ENCODE results near the gene CD28. TPM values are rescaled to one million over a fixed set of nuclear protein-coding genes. Genes with fewer than 3 reads are reported as not detected.

The CD28 gene
- total and polyA plus RNA-seq, 10 of the 15 experiments (the other 5 are each of a cell fraction or from before 2014, with no cell fraction given) = 0.03 to 0.23 (median 0.04) TPM; not detected in 7

DNA sequence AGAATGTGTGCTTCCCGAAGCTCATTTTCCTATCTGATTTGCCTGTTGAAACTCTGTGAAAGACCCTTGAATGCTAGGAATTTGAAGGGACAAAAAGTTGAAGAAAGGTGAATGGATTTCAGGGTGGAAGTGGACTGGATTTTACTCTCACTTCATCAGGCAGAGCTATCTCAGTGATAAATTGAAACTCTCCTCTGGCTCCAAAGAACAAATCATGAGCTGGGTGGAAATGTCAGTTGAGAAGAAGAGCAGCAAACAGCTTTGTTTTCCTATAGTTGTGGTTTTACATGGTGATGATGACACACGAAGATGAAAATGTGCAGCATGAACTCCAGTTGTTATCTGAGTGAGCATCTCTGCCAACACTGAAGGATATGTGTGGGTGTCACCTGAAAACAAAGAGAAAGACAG, 34.4 kb downstream of the CD28 start:
- Histone ChIP-seq H3K9ac (ENCODE audit: control insufficient read depth, insufficient read depth, low read length) (no peak overlapping the region), H3K27me3 (replicated peaks in 1 of 2; ENCODE audit: control insufficient read depth in 2 of 2, insufficient read depth in 2 of 2, low read length in 1 of 2) (no peaks in the 10 kb centered on the region; a peak in 1 of 4 replicates), H3K4me1 (ENCODE audit: control insufficient read depth, insufficient read depth, low read length) (no peaks in the 10 kb centered on the region), H3K9me3 (replicated peaks; ENCODE audit: control insufficient read depth, insufficient read depth, low read length) (no peaks in the 10 kb centered on the region), H2AFZ (ENCODE audit: control insufficient read depth, low read depth, low read length) (no peak overlapping the region), H3K27ac (ENCODE audit: control insufficient read depth, insufficient read depth) (no peak overlapping the region), H3K36me3 (ENCODE audit: control insufficient read depth in 2 of 2, insufficient read depth in 2 of 2, low read length in 1 of 2) (no peaks in the 10 kb centered on the region), H3K79me2 (ENCODE audit: control insufficient read depth, insufficient read depth, low read length) (no peaks in the 10 kb centered on the region), H4K20me1 (ENCODE audit: control insufficient read depth, insufficient read depth) (no peaks in the 10 kb centered on the region), H3K4me3 (no peak overlapping the region), H3K4me2 (ENCODE audit: control insufficient read depth, insufficient read depth) (no peak overlapping the region)
- intact Hi-C loops (cut with micrococcal nuclease; ENCODE audit: unreplicated experiment) (no loop called here), in situ Hi-C loops (cut with MboI) (no loop called here)
- TF ChIP-seq ZZZ3 (IDR thresholded peaks at IDR 0.05; ENCODE audit: control insufficient read depth, insufficient read length, low read depth) (no peak), RUNX3 (IDR thresholded peaks at IDR 0.05; ENCODE audit: low read length) (0 out of 2 replicates have a peak, but pooled peaks have one; percentile 8)
- ChIA-PET CTCF (interaction anchor here (1.0 kb wide), 1 partner anchor 9 kb away, joined by 3 read pairs; no protein-coding TSS in a partner anchor), POLR2A (no interaction called here), SMC1A (ENCODE audit: uncharacterized antibody, unreplicated experiment) (interaction anchor here (2.0 kb wide), 1 partner anchor 21 kb away, joined by 5 read pairs; no protein-coding TSS in a partner anchor), RAD21 (ENCODE audit: unreplicated experiment) (interaction anchor here (1.2 kb wide), 1 partner anchor 73 kb away, joined by 5 read pairs; no protein-coding TSS in a partner anchor)
- WGBS (ENCODE audit: insufficient coverage, insufficient replicate concordance, low lambda C conversion rate, missing lambda C conversion rate) = 5% methylated on average over 2 of the region's 2 CpGs
- BruUV-seq (replicated peaks) = no TSS peak
- no peak for DNase-seq (ENCODE audit: low read depth, low spot score)
- FAIRE-seq = no peak
- ATAC-seq = no peak

DNA sequence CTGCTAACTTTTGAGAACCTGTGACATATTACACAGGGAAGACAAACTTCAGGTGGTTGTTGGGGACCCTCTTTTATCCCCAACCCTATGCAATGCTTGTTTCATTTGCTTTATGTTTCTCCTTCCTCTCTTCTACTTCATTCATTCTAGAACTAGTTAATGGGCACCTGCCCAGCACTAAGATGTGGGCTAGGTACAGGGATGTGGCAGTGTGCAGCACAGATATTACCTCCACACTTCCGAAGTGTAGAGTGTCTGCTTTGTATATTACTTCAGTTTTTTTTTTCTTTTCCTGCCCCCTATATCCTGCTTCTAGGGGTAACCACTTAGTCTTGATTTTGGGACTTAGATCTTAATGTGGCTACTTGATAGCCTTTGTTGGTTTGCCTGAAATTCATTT, 35.1 kb downstream of the CD28 start:
- Histone ChIP-seq H3K79me2 (ENCODE audit: control insufficient read depth, insufficient read depth, low read length) (no peaks in the 10 kb centered on the region), H3K9me3 (replicated peaks; ENCODE audit: control insufficient read depth, insufficient read depth, low read length) (no peaks in the 10 kb centered on the region), H3K4me3 (no peak overlapping the region), H4K20me1 (ENCODE audit: control insufficient read depth, insufficient read depth) (no peaks in the 10 kb centered on the region), H3K4me2 (ENCODE audit: control insufficient read depth, insufficient read depth) (no peak overlapping the region), H3K27ac (ENCODE audit: control insufficient read depth, insufficient read depth) (no peak overlapping the region), H3K9ac (ENCODE audit: control insufficient read depth, insufficient read depth, low read length) (no peak overlapping the region), H3K4me1 (ENCODE audit: control insufficient read depth, insufficient read depth, low read length) (no peaks in the 10 kb centered on the region), H3K36me3 (ENCODE audit: control insufficient read depth in 2 of 2, insufficient read depth in 2 of 2, low read length in 1 of 2) (no peaks in the 10 kb centered on the region), H2AFZ (ENCODE audit: control insufficient read depth, low read depth, low read length) (no peak overlapping the region), H3K27me3 (replicated peaks in 1 of 2; ENCODE audit: control insufficient read depth in 2 of 2, insufficient read depth in 2 of 2, low read length in 1 of 2) (no peaks in the 10 kb centered on the region; a peak in 1 of 4 replicates)
- TF ChIP-seq, protein P1, sequence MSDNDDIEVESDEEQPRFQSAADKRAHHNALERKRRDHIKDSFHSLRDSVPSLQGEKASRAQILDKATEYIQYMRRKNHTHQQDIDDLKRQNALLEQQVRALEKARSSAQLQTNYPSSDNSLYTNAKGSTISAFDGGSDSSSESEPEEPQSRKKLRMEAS (IDR thresholded peaks at IDR 0.05; ENCODE audit: low read depth, low read length) = no peak
- no peak for TF ChIP-seq CBX5 (IDR thresholded peaks at IDR 0.05; ENCODE audit: low read depth)
- no peak for TF ChIP-seq STAT3 (IDR thresholded peaks at IDR 0.05; ENCODE audit: low read depth, low read length)
- TF ChIP-seq TCF3 (IDR thresholded peaks at IDR 0.05; ENCODE audit: borderline replicate concordance, insufficient read depth, low read depth, low read length) = no peak
- TF ChIP-seq PAX8 (IDR thresholded peaks at IDR 0.05) = no peak
- CTCF ChIA-PET = interaction anchor here (1.0 kb wide), 1 partner anchor 8 kb away, joined by 3 read pairs; no protein-coding TSS in a partner anchor
- in situ Hi-C loops (cut with MboI) = no loop called here
- FAIRE-seq (no peak), DNase-seq (ENCODE audit: low read depth, low spot score) (no peak), ATAC-seq (no peak)
- intact Hi-C loops (cut with micrococcal nuclease; ENCODE audit: unreplicated experiment) = no loop called here
- 50% methylated on average over 1 of the region's 1 CpG for WGBS (ENCODE audit: insufficient coverage, insufficient replicate concordance, low lambda C conversion rate, missing lambda C conversion rate)
- SMC1A ChIA-PET (ENCODE audit: uncharacterized antibody, unreplicated experiment) = no interaction called here
- BruUV-seq (replicated peaks) = no TSS peak
- RAD21 ChIA-PET (ENCODE audit: unreplicated experiment) = interaction anchor here (1.2 kb wide), 1 partner anchor 73 kb away, joined by 5 read pairs; no protein-coding TSS in a partner anchor
- POLR2A ChIA-PET = no interaction called here

All from GM12878 (cell line).